Retinal pigment epithelial cell (primary cell): ENCODE measurements around the gene PTGS1.
"Not testable (repeated sequence)": the region's sequence is repeated elsewhere in the genome, so short reads cannot be mapped to it uniquely, and the experiment has no call there.

Experiments used
- DNase-seq: peaks from one replicate; pipeline ENCODE4 v3.0.0-alpha.2; 2010; ENCODE audit warnings: low read depth
- H3K4me3 ChIP-seq: 2 replicates; pipeline ENCODE4 v1.5.1; 2011; ENCODE audit warnings: mild to moderate bottlenecking, low read length, control low read depth, moderate library complexity
- CTCF ChIP-seq: conservative IDR thresholded peaks from 2 replicates; pipeline ENCODE4 v1.5.1; 2011; ENCODE audit warnings: low read depth, low read length, control low read depth, inconsistent platforms

Gene PTGS1

GRCh38 chr9:122397749-122398148 is 26.9 kb downstream of the PTGS1 start:
- no peak overlapping the region for H3K4me3 ChIP-seq
- no peak for DNase-seq
- TF ChIP-seq CTCF, result no peak

- no peak for DNase-seq
- TF ChIP-seq CTCF, result no peak
- H3K4me3 ChIP-seq, result no peak overlapping the region
Measured at GRCh38 chr9:122398371-122398924, 27.6 kb downstream of the PTGS1 start.

- no peak for DNase-seq
- no peak for TF ChIP-seq CTCF
- H3K4me3 ChIP-seq, result no peak overlapping the region
Measured at GRCh38 chr9:122401896-122402295, 31.1 kb downstream of the PTGS1 start.

DNA sequence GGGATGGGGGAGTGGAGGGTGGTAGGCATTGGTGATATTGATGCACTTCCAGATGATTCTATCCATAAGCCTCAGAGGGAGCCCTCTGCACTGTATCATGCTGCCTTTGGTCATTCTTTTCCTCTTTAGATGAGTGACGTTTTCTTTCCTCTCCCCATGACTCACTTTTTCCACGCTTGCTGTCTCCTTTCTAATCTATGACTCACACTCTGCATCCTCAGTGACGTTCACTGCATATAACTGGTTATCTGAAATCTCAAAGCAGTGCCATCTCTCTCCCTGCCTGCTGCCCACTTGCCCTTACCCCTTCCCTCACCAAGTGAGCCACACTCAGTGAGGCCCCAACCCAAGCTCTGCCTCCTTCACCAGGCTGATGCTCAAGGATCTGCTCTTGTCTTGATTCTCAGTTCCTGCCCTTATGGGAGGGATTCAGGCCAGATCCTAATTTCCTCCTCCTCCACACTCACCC is 31.6 kb downstream of the PTGS1 start:
- no peak for TF ChIP-seq CTCF
- no peak overlapping the region for H3K4me3 ChIP-seq
- DNase-seq, result peak; percentile 85

DNA sequence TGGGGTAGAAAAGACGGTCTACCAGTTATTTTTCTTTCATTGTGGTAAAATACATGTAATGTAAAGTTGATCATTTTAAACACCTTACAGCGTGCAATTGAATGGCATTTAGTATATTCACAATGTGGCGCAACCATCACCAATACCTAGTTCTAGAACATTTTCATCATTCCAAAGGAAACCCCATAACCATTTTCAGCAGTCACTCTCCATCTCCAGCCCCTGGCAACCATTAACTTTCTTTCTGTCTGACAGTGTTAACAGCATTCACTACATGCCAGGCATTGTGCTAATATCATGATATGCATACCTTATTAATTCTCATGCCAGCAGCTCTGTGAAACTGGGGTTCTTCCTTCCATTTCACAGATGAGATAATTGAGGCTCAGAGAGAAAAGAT is 32.0 kb downstream of the PTGS1 start:
- no peak overlapping the region for H3K4me3 ChIP-seq
- no peak for DNase-seq
- TF ChIP-seq CTCF, result no peak

- DNase-seq, result no peak
- no peak for TF ChIP-seq CTCF
- H3K4me3 ChIP-seq, result no peak overlapping the region
Measured at GRCh38 chr9:122403381-122404000, 32.7 kb downstream of the PTGS1 start.

DNA sequence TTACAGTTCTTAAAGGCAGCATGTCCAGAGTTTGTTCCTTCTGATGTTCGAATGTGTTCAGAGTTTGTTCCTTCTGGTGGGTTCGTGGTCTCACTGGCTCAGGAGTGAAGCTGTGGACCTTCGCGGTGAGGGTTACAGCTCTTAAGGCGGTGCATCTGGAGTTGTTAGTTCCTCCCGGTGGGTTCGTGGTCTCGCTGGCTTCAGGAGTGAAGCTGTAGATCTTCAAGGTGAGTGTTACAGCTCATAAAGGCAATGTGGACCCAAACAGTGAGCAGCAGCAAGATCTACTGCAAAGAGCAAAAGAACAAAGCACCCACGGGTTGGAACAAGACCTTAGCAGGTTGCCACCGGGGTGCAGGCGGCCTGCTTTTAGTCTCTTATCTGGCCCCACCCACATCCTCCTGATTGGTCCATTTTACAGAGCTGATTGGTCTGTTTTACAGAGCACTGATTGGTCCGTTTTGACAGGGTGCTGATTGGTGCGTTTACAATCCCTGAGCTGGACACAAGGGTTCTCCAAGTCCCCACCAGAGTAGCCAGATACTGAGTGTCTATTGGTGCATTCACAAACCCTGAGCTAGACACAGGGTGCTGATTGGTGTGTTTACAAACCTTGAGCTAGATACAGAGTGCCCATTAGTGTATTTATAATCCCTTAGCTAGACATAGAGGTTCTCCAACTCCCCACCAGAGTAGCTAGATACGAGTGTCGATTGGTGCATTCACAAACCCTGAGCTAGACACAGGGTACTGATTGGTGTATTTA is 34.7 kb downstream of the PTGS1 start:
- not testable (repeated sequence) for DNase-seq

More for the DNA sequence above, 34.7 kb downstream of the PTGS1 start:
- H3K4me3 ChIP-seq, result peak overlapping the region; percentile 39
